HG03460 (cell line): ENCODE results near the gene VPS35L.
"Not testable (repeated sequence)": the region's sequence is repeated elsewhere in the genome, so short reads cannot be mapped to it uniquely, and the experiment has no call there.

Source experiments
- ATAC-seq: cut with Tn5 transposase; IDR thresholded peaks from one replicate; pipeline ENCODE4 v1.9.1; 2021; ENCODE audit not compliant: unreplicated experiment

The VPS35L gene

GRCh38 chr16:19645557-19645981, 90.1 kb downstream of the VPS35L start:
- no peak for ATAC-seq

GRCh38 chr16:19649980-19650379, 94.5 kb downstream of the VPS35L start:
- no peak for ATAC-seq

GRCh38 chr16:19654147-19654546, 98.6 kb downstream of the VPS35L start:
- ATAC-seq: no peak

GRCh38 chr16:19655242-19655777, 99.8 kb downstream of the VPS35L start:
- ATAC-seq: no peak

GRCh38 chr16:19657831-19658230, 102.3 kb downstream of the VPS35L start:
- no peak for ATAC-seq

GRCh38 chr16:19659554-19659953, 104.1 kb downstream of the VPS35L start:
- no peak for ATAC-seq

GRCh38 chr16:19660432-19660831, 104.9 kb downstream of the VPS35L start:
- no peak for ATAC-seq

GRCh38 chr16:19662351-19662750, 106.8 kb downstream of the VPS35L start:
- ATAC-seq: no peak

- ATAC-seq: no peak
Measured at GRCh38 chr16:19664166-19664565, 108.7 kb downstream of the VPS35L start.

GRCh38 chr16:19665313-19665712, 109.8 kb downstream of the VPS35L start:
- not testable (repeated sequence) for ATAC-seq

- ATAC-seq: no peak
Measured at GRCh38 chr16:19666477-19666876, 111.0 kb downstream of the VPS35L start.

GRCh38 chr16:19672378-19672777, 116.9 kb downstream of the VPS35L start:
- no peak for ATAC-seq

- no peak for ATAC-seq
Measured at GRCh38 chr16:19674485-19674884, 119.0 kb downstream of the VPS35L start.

- no peak for ATAC-seq
Measured at GRCh38 chr16:19677402-19677801, 121.9 kb downstream of the VPS35L start.

GRCh38 chr16:19678804-19679203, 123.3 kb downstream of the VPS35L start:
- ATAC-seq: no peak

GRCh38 chr16:19679281-19679680, 123.8 kb downstream of the VPS35L start:
- ATAC-seq: not testable (repeated sequence)

GRCh38 chr16:19680881-19681340, 125.4 kb downstream of the VPS35L start:
- ATAC-seq: no peak

- ATAC-seq: no peak
Measured at GRCh38 chr16:19681637-19682036, 126.1 kb downstream of the VPS35L start.

GRCh38 chr16:19683453-19684236, 128.1 kb downstream of the VPS35L start:
- ATAC-seq: no peak

- ATAC-seq: no peak
Measured at GRCh38 chr16:19685176-19685575, 129.7 kb downstream of the VPS35L start.

GRCh38 chr16:19687279-19687678, 131.8 kb downstream of the VPS35L start:
- no peak for ATAC-seq

- ATAC-seq: no peak
Measured at GRCh38 chr16:19688396-19689024, 133.0 kb downstream of the VPS35L start.
